Heart left ventricle (tissue), 13 donors: ENCODE data around the gene SCN4A.

Source experiments
- POLR2A ChIP-seq, 2 donors: fragments of 450-650 bp; IDR thresholded peaks; one replicate each; pipeline ENCODE4 v1.6.1; 2017; ENCODE audit warnings: antibody characterized with exemption in 2 of 2, mild to moderate bottlenecking in 2 of 2, moderate library complexity in 2 of 2
- TF ChIP-seq, protein P1 (sequence below), 12 donors: fragments of 200-600 bp; sonication (generic) in 4 of 12; IDR thresholded peaks; one replicate each; pipeline versions ENCODE4 v1.5.0 to v1.8.0; 2018 to 2022; ENCODE audit warnings: antibody characterized with exemption in 12 of 12, mild to moderate bottlenecking in 5 of 12
- donor health status: ischemic (EF 13 %, LVEDD 7.1; RV severe dilation, severe dysfunction).
- donor health status: DM: no; HTN: yes; CAD: no.
- donor health status: DM: no; HTN: no; CAD: no.
- donor health status: ischemic (EF 25% LVEDD 6.9; RV normal size, moderate dysfunction).
- donor health status: ischemic (EF 25% LVEDD 5.7; RV mildly dilated, moderate dysfunction).
- donor health status: ischemic (EF 35%, LVEDD 5.7; RV mildly dilated, moderate dysfunction).
- donor health status: nonischemic (EF 11% LVEDD 7.7; RV severe dilation, severe dysfunction).
- donor health status: DM: yes; HTN: yes; CAD: no.
- donor health status: PGD.
- donor health status: ischemic (EF 29% LVEDD 5.4; RV normal size, mild dysfunction).
- donor health status: nonischemic (EF 23%, LVEDD 6.1; RV moderate dilation, normal function).

DNA sequence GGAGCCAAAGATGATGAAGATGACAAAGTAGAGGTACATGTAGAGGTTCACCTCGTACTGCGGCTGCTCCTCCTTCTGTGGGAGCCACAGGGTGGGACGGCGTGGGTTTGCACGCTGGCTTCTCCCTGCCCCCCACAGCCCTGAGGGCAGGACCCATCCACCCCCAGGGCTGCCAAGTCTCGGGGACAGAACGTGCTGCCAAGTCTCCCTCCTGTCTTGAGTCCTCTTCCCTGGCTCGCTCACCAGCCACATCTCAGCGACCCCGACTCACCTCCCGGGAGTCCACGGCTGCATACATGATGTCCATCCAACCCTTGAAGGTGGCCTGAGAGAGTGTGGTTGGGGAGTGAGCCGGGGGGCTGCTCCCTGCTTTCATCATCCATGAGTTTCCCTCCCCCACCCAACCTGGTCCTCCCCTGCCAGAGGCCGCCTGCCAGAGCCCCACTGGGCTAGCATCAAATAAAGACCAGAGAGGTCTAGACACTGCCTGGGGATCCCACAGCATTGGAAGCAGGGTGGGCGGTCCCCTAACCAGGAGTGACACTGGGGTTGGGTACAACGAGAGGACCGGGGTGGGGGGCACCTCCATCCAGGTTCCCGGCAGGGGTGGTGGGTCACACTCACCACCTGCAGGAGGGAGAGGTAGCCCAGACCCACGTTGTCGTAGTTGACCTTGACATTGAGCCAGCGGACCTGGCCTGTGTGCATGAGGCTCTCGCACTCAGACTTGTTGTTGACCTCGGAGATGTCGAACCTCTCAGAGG is 27.8 kb downstream of the SCN4A start:
- TF ChIP-seq, protein P1, sequence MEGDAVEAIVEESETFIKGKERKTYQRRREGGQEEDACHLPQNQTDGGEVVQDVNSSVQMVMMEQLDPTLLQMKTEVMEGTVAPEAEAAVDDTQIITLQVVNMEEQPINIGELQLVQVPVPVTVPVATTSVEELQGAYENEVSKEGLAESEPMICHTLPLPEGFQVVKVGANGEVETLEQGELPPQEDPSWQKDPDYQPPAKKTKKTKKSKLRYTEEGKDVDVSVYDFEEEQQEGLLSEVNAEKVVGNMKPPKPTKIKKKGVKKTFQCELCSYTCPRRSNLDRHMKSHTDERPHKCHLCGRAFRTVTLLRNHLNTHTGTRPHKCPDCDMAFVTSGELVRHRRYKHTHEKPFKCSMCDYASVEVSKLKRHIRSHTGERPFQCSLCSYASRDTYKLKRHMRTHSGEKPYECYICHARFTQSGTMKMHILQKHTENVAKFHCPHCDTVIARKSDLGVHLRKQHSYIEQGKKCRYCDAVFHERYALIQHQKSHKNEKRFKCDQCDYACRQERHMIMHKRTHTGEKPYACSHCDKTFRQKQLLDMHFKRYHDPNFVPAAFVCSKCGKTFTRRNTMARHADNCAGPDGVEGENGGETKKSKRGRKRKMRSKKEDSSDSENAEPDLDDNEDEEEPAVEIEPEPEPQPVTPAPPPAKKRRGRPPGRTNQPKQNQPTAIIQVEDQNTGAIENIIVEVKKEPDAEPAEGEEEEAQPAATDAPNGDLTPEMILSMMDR (IDR thresholded peaks at IDR 0.05): no peak
- TF ChIP-seq POLR2A (IDR thresholded peaks at IDR 0.05): no peak
